Tibial artery (tissue), 4 donors: ENCODE measurements around the gene NLRP2B.
"Not testable (repeated sequence)": the region's sequence is repeated elsewhere in the genome, so short reads cannot be mapped to it uniquely, and the experiment has no call there.

Experiments used
- DNase-seq, 2 donors: peaks; one replicate each; pipeline ENCODE4 v3.0.0-alpha.2; 2019
- H3K27ac ChIP-seq, 2 donors: fragments of 200-600 bp; sonication (generic) in 1 of 2; 1 replicate in 1 of 2; 2 replicates in 1 of 2; pipeline ENCODE4 v1.5.1; 2018 to 2019; ENCODE audit warnings: mild to moderate bottlenecking in 1 of 2
- H3K27me3 ChIP-seq, 2 donors: fragments of 200-600 bp; sonication (generic) in 1 of 2; one replicate each; pipeline versions ENCODE4 v1.5.1 to v1.6.0; 2016 to 2019
- H3K36me3 ChIP-seq, 3 donors: fragments of 200-600 bp; sonication (generic) in 2 of 3; one replicate each; pipeline ENCODE4 v1.5.1; 2016 to 2019; ENCODE audit warnings: mild to moderate bottlenecking in 2 of 3
- H3K4me1 ChIP-seq, 4 donors: fragments of 200-600 bp; sonication (generic) in 2 of 4; 1 replicate in 3 of 4; 2 replicates in 1 of 4; pipeline ENCODE4 v1.5.1; 2016 to 2019
- H3K4me3 ChIP-seq, 2 donors: fragments of 200-600 bp; sonication (generic) in 1 of 2; 1 replicate in 1 of 2; 2 replicates in 1 of 2; pipeline ENCODE4 v1.5.1; 2018 to 2019; ENCODE audit warnings: mild to moderate bottlenecking in 2 of 2
- H3K9me3 ChIP-seq, 3 donors: fragments of 200-600 bp; sonication (generic) in 1 of 3; one replicate each; pipeline ENCODE4 v1.5.1; 2016 to 2019
- intact Hi-C: fragments of 100-400 bp; cut with DNase I; formaldehyde crosslinking; loops from one replicate; pipeline ENCODE4 v1.15.0; 2023; ENCODE audit warnings: low total_unique reads
- TF ChIP-seq, protein P1 (sequence below), 2 experiments: fragments of 200-600 bp in 1 of 2; fragments of 450-650 bp in 1 of 2; IDR thresholded peaks; one replicate each; pipeline ENCODE4 v1.5.1; 2017 to 2019; ENCODE audit warnings: antibody characterized with exemption in 2 of 2, mild to moderate bottlenecking in 1 of 2, moderate library complexity in 1 of 2

Gene NLRP2B

DNA sequence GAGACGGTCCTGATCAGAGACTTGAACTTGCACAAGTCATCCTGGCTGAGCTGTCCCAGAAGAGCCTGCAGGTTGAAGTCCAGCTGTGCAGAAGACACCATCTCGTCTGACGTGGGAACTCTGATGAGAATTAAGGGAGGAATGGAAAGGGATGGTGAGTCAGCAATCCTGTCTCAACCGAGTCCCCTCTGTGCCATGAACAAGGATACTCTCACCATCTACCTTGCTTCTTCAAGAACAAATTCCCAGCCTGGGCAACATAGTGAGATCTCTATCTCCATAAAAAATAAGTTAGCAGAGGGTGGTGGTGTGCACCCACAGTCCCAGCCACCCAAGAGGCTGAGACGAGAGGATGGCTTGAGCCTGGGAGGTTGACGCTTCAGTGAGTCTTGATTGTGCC lies at the start of gene NLRP2B:
NLRP2B (minus strand) TSS at position 101 of the 400 bp plus-strand sequence.
- no peaks in the 10 kb centered on the region for H3K27me3 ChIP-seq
- H3K27ac ChIP-seq: no peak within 1 kb of the TSS
- H3K36me3 ChIP-seq: no peaks in the 10 kb centered on the region
- TF ChIP-seq, protein P1, sequence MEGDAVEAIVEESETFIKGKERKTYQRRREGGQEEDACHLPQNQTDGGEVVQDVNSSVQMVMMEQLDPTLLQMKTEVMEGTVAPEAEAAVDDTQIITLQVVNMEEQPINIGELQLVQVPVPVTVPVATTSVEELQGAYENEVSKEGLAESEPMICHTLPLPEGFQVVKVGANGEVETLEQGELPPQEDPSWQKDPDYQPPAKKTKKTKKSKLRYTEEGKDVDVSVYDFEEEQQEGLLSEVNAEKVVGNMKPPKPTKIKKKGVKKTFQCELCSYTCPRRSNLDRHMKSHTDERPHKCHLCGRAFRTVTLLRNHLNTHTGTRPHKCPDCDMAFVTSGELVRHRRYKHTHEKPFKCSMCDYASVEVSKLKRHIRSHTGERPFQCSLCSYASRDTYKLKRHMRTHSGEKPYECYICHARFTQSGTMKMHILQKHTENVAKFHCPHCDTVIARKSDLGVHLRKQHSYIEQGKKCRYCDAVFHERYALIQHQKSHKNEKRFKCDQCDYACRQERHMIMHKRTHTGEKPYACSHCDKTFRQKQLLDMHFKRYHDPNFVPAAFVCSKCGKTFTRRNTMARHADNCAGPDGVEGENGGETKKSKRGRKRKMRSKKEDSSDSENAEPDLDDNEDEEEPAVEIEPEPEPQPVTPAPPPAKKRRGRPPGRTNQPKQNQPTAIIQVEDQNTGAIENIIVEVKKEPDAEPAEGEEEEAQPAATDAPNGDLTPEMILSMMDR (IDR thresholded peaks at IDR 0.05): no peak
- DNase-seq: no peak
- H3K4me1 ChIP-seq: no peaks in the 10 kb centered on the region
- intact Hi-C loops: no loop called here
- H3K9me3 ChIP-seq: no peaks in the 10 kb centered on the region
- no peak within 1 kb of the TSS for H3K4me3 ChIP-seq

DNA sequence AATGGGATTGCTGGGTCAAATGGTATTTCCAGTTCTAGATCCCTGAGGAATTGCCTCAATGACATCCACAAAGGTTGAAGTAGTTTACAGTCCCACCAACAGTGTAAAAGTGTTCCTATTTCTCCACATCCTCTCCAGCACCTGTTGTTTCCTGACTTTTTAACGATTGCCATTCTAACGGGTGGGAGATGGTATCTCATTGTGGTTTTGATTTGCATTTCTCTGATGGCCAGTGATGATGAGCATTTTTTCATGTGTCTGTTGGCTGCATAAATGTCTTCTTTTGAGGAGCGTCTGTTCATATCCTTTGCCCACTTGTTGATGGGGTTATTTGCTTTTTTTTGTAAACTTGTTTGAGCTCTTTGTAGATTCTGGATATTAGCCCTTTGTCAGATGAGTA lies 45.9 kb upstream of the NLRP2B start:
- peaks cover 0 to 25% (median 12%) of the 10 kb centered on the region in 3 donors for H3K9me3 ChIP-seq
- intact Hi-C loops, H3K27ac ChIP-seq: not testable (repeated sequence)

DNA sequence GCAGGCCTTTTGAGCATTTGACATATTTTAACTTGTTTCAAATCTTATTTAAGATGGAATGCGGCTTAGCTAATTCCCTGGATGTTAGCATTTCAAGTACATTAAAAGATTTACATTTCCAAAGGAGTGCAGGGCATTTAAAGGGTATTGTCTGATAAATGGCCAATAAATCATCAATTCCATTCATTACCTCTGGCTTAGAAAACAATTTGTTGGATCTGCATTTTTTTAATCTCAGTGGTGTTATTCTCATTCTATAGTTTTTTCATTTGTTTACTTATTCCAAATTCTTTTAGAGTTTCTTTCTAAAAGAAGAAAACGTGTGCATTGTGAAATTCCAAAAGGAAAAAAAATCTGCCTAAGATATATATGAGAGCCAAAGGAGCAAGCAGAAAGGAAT lies 1.3 kb upstream of the NLRP2B start:
- H3K27me3 ChIP-seq: no peaks in the 10 kb centered on the region
- intact Hi-C loops: no loop called here
- TF ChIP-seq, protein P1 (IDR thresholded peaks at IDR 0.05): no peak
- no peak overlapping the region for H3K4me3 ChIP-seq
- no peaks in the 10 kb centered on the region for H3K9me3 ChIP-seq
- DNase-seq: no peak
- H3K4me1 ChIP-seq: no peaks in the 10 kb centered on the region
- no peaks in the 10 kb centered on the region for H3K36me3 ChIP-seq
- no peak overlapping the region for H3K27ac ChIP-seq

More for the DNA sequence above, 45.9 kb upstream of the NLRP2B start:
- H3K4me1 ChIP-seq, H3K27me3 ChIP-seq, H3K4me3 ChIP-seq, H3K36me3 ChIP-seq, DNase-seq: not testable (repeated sequence)

DNA sequence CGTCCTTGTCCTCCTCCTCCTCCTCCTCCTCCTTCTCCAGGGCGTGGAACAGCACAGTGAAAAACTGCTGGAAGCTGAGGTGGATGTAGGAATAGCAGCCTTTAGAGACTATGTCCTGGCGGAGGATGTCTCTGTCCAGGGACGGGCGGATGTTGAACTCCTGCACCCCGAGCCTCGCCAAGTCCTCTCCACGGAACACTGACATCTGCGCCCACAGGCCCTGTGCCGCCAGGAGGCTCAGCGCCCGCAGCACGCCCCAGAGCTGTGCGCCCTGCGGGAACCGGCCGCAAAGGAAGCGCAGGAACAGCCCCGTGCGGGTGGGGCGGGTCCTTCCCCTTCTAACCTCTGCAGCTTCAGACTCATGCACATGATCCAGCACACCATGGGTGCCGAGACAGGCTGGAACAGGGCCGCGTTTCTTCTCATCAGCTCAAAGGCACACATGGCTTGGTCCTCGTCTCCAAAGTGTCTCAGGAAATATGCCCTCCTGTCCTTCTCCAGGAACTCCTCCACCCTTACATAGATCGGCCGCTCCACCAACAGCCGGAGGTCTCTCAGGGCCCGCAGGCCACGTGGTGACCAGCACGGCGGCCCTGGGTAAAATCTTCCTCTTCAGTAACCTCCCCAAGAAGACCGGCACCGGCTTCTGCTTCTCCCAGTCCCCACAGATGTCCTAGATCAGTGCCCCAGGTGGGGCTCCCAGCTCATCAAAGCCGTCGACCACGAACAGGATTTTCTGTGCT lies 1.2 kb downstream of the NLRP2B start:
- H3K4me1 ChIP-seq: no peaks in the 10 kb centered on the region
- DNase-seq: no peak
- no peaks in the 10 kb centered on the region for H3K36me3 ChIP-seq
- TF ChIP-seq, protein P1 (IDR thresholded peaks at IDR 0.05): no peak
- H3K4me3 ChIP-seq: no peak overlapping the region
- H3K27ac ChIP-seq: no peak overlapping the region
- peaks cover 0 to 11% (median 8%) of the 10 kb centered on the region in 3 donors for H3K9me3 ChIP-seq
- intact Hi-C loops: no loop called here
- H3K27me3 ChIP-seq: no peaks in the 10 kb centered on the region

DNA sequence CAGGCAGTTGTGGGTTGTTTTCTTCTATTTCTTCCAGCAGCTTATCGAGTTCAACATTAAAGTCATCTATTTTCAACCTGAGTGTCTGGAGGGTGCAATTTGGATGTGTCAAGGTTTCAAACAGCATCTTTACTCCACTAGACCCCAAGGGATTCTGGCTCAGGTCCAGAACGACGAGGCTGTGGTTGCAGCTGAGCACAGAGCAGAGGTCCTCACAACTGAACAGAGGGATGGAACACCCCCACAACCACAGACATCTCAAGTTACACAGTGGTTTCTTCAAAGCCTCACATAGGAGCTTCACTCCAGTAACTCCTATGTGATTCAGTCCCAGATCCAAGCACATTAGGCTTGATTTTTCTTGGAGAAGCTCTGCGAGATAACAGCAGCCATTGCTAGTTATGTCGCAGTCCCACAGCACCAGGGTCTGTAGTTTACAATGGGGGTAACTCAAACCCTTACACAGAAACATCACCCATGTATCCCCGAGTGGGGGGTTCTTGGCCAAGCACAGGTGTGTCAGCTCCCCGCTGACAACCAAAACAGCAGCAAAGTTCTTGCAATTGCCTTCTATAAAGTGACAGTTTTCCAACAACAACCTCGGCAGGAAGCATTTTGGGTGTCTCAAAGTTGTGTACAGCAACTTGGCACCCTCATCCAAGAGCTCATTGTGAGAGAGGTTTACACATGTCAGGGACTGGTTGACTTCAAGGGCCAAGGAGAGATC lies 2.8 kb downstream of the NLRP2B start:
- Histone ChIP-seq H3K36me3 (no peaks in the 10 kb centered on the region), H3K27ac (no peak overlapping the region), H3K4me3 (no peak overlapping the region), H3K9me3 (peaks cover 0 to 13% (median 8%) of the 10 kb centered on the region in 3 donors), H3K4me1 (no peaks in the 10 kb centered on the region), H3K27me3 (no peaks in the 10 kb centered on the region)
- no peak for DNase-seq
- intact Hi-C loops: no loop called here
- TF ChIP-seq, protein P1 (IDR thresholded peaks at IDR 0.05): no peak

DNA sequence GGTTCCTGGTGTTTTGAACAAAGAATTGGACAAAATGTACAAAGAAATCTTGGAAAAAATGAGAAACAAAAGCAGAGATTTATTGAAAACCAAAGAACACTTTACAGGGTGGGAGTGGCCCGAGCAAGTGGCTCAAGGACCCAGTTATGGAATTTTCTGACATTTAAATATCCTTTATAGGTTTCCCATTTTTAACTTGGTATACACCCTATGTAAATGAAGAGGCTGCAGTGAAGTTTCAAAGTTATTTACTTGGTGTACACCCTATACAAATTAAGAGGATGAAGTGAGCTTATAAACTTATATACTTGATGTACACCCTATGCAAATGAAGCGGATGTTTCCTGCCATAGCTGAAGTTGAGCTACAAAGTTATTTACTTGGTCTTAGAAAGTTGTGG lies 4.7 kb downstream of the NLRP2B start:
- no peak for DNase-seq
- TF ChIP-seq, protein P1 (IDR thresholded peaks at IDR 0.05): no peak
- no peaks in the 10 kb centered on the region for H3K27me3 ChIP-seq
- H3K9me3 ChIP-seq: peaks cover 0 to 13% (median 8%) of the 10 kb centered on the region in 3 donors
- intact Hi-C loops: no loop called here
- H3K4me3 ChIP-seq: no peak overlapping the region
- H3K36me3 ChIP-seq: no peaks in the 10 kb centered on the region
- no peaks in the 10 kb centered on the region for H3K4me1 ChIP-seq
- no peak overlapping the region for H3K27ac ChIP-seq
